ENCODE results near the gene DHRS1.

The DHRS1 gene

DNA sequence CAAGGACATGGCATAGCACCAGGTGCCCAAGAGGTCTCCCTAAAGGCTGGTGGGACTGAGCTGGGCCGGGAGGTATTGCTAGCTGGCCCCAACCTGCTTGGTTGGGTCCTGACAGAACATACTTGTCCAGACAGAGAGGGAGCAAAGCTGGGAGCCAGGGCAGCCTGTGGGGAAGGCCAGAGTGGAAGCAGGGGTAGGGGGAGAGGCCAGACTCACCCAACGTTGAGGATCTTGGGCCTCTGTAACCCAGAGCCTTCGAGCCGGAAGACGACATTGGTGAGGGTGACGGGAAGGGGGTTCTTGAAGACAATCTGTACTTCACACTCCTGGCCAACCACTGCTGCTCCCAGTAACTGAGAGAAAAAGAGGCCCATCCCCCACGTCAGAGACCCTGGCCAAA lies 45.6 kb downstream of the DHRS1 start:
- no peaks in the 10 kb centered on the region for H3K79me2 ChIP-seq (ENCODE audit: insufficient read depth, low read length)
- no peak overlapping the region for H2AFZ ChIP-seq (ENCODE audit: low read length)
- H3F3A ChIP-seq (ENCODE audit: low read depth) = no peaks in the 10 kb centered on the region
- H4K20me1 ChIP-seq (ENCODE audit: insufficient read depth, low read length, poor library complexity, severe bottlenecking) = no peaks in the 10 kb centered on the region
- H3K4me1 ChIP-seq (ENCODE audit: insufficient read depth, low read length, poor library complexity, severe bottlenecking) = no peaks in the 10 kb centered on the region
- no peaks in the 10 kb centered on the region for H3K9me3 ChIP-seq (ENCODE audit: insufficient read depth, low read depth, low read length)
- no peak overlapping the region for H3K9ac ChIP-seq (ENCODE audit: low read depth, low read length, poor library complexity, severe bottlenecking)
- no peaks in the 10 kb centered on the region for H3K27me3 ChIP-seq (ENCODE audit: insufficient read depth, low read length, poor library complexity, severe bottlenecking)
- no peaks in the 10 kb centered on the region for H3K36me3 ChIP-seq (ENCODE audit: insufficient read depth, low read length)
- no peak overlapping the region for H3K4me2 ChIP-seq (ENCODE audit: low read depth, low read length, poor library complexity, severe bottlenecking)
- no peak overlapping the region for H3K4me3 ChIP-seq (ENCODE audit: low read length, poor library complexity, severe bottlenecking)
- no peaks in the 10 kb centered on the region for H3K9me2 ChIP-seq (replicated peaks; ENCODE audit: low read depth, low read length)
- no peak for TF ChIP-seq EZH2phosphoT487 (IDR thresholded peaks at IDR 0.05; ENCODE audit: borderline replicate concordance)
- TF ChIP-seq, protein P1, sequence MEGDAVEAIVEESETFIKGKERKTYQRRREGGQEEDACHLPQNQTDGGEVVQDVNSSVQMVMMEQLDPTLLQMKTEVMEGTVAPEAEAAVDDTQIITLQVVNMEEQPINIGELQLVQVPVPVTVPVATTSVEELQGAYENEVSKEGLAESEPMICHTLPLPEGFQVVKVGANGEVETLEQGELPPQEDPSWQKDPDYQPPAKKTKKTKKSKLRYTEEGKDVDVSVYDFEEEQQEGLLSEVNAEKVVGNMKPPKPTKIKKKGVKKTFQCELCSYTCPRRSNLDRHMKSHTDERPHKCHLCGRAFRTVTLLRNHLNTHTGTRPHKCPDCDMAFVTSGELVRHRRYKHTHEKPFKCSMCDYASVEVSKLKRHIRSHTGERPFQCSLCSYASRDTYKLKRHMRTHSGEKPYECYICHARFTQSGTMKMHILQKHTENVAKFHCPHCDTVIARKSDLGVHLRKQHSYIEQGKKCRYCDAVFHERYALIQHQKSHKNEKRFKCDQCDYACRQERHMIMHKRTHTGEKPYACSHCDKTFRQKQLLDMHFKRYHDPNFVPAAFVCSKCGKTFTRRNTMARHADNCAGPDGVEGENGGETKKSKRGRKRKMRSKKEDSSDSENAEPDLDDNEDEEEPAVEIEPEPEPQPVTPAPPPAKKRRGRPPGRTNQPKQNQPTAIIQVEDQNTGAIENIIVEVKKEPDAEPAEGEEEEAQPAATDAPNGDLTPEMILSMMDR (conservative IDR thresholded peaks at IDR 0.05; ENCODE audit: low read length) = no peak

DNA sequence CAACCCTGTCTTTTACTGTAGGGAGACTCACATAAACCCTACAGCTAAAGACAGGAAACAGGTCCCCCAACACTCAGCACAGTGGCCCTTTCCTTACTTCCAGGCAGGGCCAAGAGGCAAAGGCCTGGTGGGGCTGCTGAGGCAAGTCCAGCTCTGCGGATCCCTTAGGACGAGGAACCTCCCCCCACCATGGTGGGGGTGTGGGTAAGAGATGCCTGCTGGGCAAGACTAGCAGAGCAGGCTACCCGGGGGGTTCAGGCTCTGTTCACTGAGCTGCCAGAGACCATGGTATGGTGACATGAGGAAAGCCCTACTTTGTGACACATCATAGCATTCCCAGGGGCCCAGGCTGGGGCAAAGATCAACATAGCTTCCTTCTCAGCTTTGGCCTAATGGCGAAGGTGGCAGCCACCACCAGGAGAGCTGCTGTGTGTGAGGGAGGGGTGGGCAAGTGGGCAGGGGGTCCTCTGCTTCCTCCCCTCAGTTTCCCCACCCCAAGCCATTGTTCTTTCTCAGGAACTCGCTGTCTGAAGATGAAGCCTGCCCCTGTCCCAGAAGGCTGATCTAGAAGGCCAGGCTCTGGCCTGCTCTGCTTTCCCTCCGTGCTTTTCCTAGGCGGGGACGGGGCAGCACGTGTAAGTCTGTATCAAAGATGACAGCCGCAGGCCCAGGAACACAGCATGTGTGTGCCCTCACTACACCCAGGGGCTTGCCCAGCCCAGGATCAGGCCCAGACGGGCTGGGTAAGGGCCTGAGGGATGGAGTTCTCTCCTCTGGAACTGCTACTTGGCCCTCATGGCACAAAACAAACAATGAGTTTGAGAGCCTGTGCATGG lies 47.1 kb downstream of the DHRS1 start:
- no peaks in the 10 kb centered on the region for H3K79me2 ChIP-seq (ENCODE audit: insufficient read depth, low read length)

GRCh38 chr14:24251880-24252288 lies 47.7 kb downstream of the DHRS1 start:
- Histone ChIP-seq H3K4me3 (ENCODE audit: low read length, poor library complexity, severe bottlenecking) (no peak overlapping the region), H3K4me2 (ENCODE audit: low read depth, low read length, poor library complexity, severe bottlenecking) (no peak overlapping the region), H3K4me1 (ENCODE audit: insufficient read depth, low read length, poor library complexity, severe bottlenecking) (no peaks in the 10 kb centered on the region), H2AFZ (ENCODE audit: low read length) (no peak overlapping the region), H3K27me3 (ENCODE audit: insufficient read depth, low read length, poor library complexity, severe bottlenecking) (no peaks in the 10 kb centered on the region), H3F3A (ENCODE audit: low read depth) (no peaks in the 10 kb centered on the region), H4K20me1 (ENCODE audit: insufficient read depth, low read length, poor library complexity, severe bottlenecking) (no peaks in the 10 kb centered on the region), H3K36me3 (ENCODE audit: insufficient read depth, low read length) (no peaks in the 10 kb centered on the region), H3K9me2 (replicated peaks; ENCODE audit: low read depth, low read length) (no peaks in the 10 kb centered on the region), H3K79me2 (ENCODE audit: insufficient read depth, low read length) (no peaks in the 10 kb centered on the region), H3K9me3 (ENCODE audit: insufficient read depth, low read depth, low read length) (no peaks in the 10 kb centered on the region), H3K9ac (ENCODE audit: low read depth, low read length, poor library complexity, severe bottlenecking) (no peak overlapping the region)
- TF ChIP-seq, protein P1 (conservative IDR thresholded peaks at IDR 0.05; ENCODE audit: low read length) = no peak
- no peak for TF ChIP-seq EZH2phosphoT487 (IDR thresholded peaks at IDR 0.05; ENCODE audit: borderline replicate concordance)

More for the DNA sequence above, 47.1 kb downstream of the DHRS1 start:
- H3K9me3 ChIP-seq (ENCODE audit: insufficient read depth, low read depth, low read length) = no peaks in the 10 kb centered on the region
- H4K20me1 ChIP-seq (ENCODE audit: insufficient read depth, low read length, poor library complexity, severe bottlenecking) = no peaks in the 10 kb centered on the region
- no peak overlapping the region for H2AFZ ChIP-seq (ENCODE audit: low read length)
- no peaks in the 10 kb centered on the region for H3K9me2 ChIP-seq (replicated peaks; ENCODE audit: low read depth, low read length)
- no peak for TF ChIP-seq EZH2phosphoT487 (IDR thresholded peaks at IDR 0.05; ENCODE audit: borderline replicate concordance)
- TF ChIP-seq, protein P1 (conservative IDR thresholded peaks at IDR 0.05; ENCODE audit: low read length) = no peak
- no peaks in the 10 kb centered on the region for H3K36me3 ChIP-seq (ENCODE audit: insufficient read depth, low read length)
- no peaks in the 10 kb centered on the region for H3K27me3 ChIP-seq (ENCODE audit: insufficient read depth, low read length, poor library complexity, severe bottlenecking)
- H3K4me1 ChIP-seq (ENCODE audit: insufficient read depth, low read length, poor library complexity, severe bottlenecking) = no peaks in the 10 kb centered on the region
- no peaks in the 10 kb centered on the region for H3F3A ChIP-seq (ENCODE audit: low read depth)
- no peak overlapping the region for H3K4me3 ChIP-seq (ENCODE audit: low read length, poor library complexity, severe bottlenecking)
- no peak overlapping the region for H3K9ac ChIP-seq (ENCODE audit: low read depth, low read length, poor library complexity, severe bottlenecking)
- no peak overlapping the region for H3K4me2 ChIP-seq (ENCODE audit: low read depth, low read length, poor library complexity, severe bottlenecking)

Measured in Loucy (cell line).